ENCODE results near the gene PUSL1.

The PUSL1 gene

DNA sequence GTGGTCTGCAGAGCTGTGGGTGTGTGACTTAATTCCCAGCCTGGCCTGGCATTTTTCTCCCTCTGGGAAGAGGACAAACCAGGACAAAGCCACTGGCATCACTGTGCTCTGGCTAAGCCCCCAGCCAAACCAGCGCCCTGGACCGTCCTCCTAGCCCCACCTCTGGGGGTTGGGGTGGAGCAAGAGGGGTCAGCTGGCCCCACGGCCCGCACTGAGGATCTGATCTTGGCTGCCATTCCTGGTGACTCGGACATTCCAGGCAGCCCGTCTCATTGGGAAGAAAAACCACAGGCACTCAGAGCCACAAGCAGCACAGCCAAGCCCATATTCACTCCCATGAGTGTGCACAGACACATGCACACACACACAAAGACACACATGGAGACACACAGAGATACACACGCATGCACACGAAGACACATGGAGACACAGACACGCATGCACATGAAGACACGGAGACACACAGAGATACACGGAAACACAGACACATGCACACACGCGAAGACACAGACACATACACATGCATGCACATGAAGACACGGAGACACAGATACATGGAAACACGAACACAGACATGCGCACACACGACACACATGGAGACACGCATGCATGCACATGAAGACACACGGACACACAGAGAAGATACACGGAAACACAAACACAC lies 52.2 kb downstream of the PUSL1 start:
- TF ChIP-seq, protein P1, sequence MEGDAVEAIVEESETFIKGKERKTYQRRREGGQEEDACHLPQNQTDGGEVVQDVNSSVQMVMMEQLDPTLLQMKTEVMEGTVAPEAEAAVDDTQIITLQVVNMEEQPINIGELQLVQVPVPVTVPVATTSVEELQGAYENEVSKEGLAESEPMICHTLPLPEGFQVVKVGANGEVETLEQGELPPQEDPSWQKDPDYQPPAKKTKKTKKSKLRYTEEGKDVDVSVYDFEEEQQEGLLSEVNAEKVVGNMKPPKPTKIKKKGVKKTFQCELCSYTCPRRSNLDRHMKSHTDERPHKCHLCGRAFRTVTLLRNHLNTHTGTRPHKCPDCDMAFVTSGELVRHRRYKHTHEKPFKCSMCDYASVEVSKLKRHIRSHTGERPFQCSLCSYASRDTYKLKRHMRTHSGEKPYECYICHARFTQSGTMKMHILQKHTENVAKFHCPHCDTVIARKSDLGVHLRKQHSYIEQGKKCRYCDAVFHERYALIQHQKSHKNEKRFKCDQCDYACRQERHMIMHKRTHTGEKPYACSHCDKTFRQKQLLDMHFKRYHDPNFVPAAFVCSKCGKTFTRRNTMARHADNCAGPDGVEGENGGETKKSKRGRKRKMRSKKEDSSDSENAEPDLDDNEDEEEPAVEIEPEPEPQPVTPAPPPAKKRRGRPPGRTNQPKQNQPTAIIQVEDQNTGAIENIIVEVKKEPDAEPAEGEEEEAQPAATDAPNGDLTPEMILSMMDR (IDR thresholded peaks at IDR 0.05; ENCODE audit: control insufficient read depth, insufficient read depth, low read depth, low read length, missing control alignments): no peak
- peak; percentile 79 for DNase-seq (ENCODE audit: low read depth)
- peak overlapping the region; percentile 44 for H3K4me3 ChIP-seq (ENCODE audit: control insufficient read depth, low read depth, low read length)
